Muscle layer of duodenum (tissue), 2 donors: ENCODE data around the gene FTCDNL1.
A peak's percentile ranks its signal among the peaks of the same experiment; 100 is the strongest.

Experiments
- H3K27ac ChIP-seq: one replicate; pipeline ENCODE4 v1.7.0; 2013; ENCODE audit warnings: mild to moderate bottlenecking, low read length
- H3K27me3 ChIP-seq: one replicate; pipeline ENCODE4 v1.7.0; 2013; ENCODE audit warnings: low read depth, mild to moderate bottlenecking, control low read depth, low read length
- H3K36me3 ChIP-seq, 2 donors: one replicate each; pipeline ENCODE4 v1.7.0; 2013; ENCODE audit warnings: low read length in 2 of 2, control low read depth in 1 of 2, mild to moderate bottlenecking in 1 of 2; ENCODE audit not compliant: insufficient read depth in 2 of 2, control insufficient read depth in 1 of 2
- H3K4me1 ChIP-seq, 2 donors: one replicate each; pipeline ENCODE4 v1.7.0; 2013; ENCODE audit warnings: low read length in 2 of 2, mild to moderate bottlenecking in 2 of 2, control low read depth in 1 of 2, moderate library complexity in 1 of 2; ENCODE audit not compliant: insufficient read depth in 2 of 2, control insufficient read depth in 1 of 2
- H3K4me3 ChIP-seq, 2 donors: one replicate each; pipeline ENCODE4 v1.7.0; 2013; ENCODE audit warnings: low read length in 2 of 2, low read depth in 1 of 2, mild to moderate bottlenecking in 1 of 2
- H3K9me3 ChIP-seq, 2 donors: one replicate each; pipeline ENCODE4 v1.7.0; 2013; ENCODE audit warnings: low read length in 2 of 2, control low read depth in 1 of 2, mild to moderate bottlenecking in 1 of 2; ENCODE audit not compliant: control insufficient read depth in 1 of 2
- donor health status: healthy.

FTCDNL1 gene

DNA sequence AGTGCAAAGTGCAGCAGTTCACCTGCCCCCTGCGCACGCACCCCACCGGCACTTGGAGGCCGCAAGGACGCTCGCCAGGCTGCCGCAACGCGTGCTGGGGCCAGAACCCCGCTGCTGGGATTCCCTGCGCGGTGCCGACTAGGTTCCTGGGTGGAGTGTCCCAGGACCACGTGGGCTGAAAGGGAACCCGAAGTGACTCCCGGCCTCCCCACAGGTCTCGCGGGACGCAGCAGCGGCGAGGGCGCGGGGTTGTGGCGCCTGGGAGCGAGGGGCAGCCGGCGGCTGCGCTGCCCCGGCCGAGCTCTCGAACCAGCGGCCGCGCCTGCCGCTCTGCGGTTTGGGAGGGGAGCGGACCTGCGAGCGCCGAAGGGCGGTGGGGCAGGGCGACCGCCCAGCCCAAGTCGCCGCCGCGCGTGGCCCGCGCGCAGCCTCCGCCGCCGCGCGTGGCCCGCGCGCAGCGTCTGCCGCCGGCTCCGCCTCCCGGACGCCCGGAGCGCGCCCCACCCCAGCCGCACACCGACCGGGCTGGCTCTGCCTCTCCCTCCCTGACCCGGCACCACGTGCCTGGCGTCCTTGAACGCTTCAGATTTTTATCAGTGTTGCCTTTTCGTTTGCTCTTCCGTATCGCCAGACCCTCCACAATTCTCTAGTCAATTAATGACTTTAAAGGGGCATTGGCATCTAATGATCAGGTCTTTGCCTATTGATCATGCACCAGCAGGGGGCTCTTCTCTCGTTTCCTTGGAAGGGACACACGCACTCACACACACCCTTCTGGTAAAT is at the start of gene FTCDNL1:
Gene FTCDNL1 (minus strand): TSS at position 475 of the 783 bp plus-strand sequence. CDS start 2,230 bp downstream, outside the sequence.
- H3K27ac ChIP-seq, result peak within 1 kb of the TSS; percentile 62
- no peaks in the 10 kb centered on the region for H3K4me1 ChIP-seq
- no peaks in the 10 kb centered on the region for H3K36me3 ChIP-seq
- H3K9me3 ChIP-seq, result no peaks in the 10 kb centered on the region
- no peaks in the 10 kb centered on the region for H3K27me3 ChIP-seq
- peak within 1 kb of the TSS; percentile 75 to 89 for H3K4me3 ChIP-seq

DNA sequence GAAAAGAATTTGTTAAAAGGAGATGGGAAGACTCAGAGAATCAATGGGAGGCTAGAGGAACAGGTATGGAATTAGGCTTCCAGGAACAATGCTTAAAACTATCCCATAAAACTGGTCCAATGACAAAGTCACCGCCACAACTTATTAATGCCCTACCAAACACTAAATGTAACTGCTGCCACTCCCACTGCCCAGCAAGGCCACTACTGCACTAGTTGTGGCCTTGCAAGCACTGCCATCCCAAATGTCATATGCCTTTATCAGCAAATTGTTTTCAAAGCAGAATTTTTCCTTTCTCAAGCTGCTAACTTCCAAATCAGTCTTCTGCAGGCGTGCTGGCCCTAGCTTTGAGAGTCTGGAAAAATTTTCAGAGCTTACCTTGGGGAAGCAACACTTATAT is 45.6 kb upstream of the FTCDNL1 start:
- Histone ChIP-seq H3K36me3 (no peaks in the 10 kb centered on the region), H3K9me3 (no peaks in the 10 kb centered on the region), H3K27ac (no peak overlapping the region), H3K4me1 (no peaks in the 10 kb centered on the region), H3K4me3 (no peak overlapping the region), H3K27me3 (no peaks in the 10 kb centered on the region)

DNA sequence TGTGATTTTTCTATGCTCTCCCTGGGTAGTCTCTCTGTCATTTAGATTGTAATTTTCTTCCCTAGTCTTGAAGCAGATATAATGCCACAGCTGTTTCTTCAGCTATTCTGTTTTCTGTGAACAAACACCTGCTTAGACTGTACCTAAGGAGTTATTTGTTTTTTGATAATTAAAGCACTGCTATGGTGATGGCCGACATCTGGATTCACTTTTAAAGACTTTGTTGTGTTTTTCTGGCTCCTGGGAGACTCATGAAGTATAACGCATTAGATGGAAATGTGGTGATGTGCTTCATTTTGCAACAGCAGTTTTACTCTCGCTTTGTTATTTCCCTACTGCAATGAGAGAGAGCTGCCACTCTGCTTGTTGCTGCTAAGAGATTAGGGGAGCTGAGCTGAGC is 44.4 kb upstream of the FTCDNL1 start:
- Histone ChIP-seq H3K27ac (no peak overlapping the region), H3K4me1 (no peaks in the 10 kb centered on the region), H3K9me3 (no peaks in the 10 kb centered on the region), H3K36me3 (no peaks in the 10 kb centered on the region), H3K27me3 (no peaks in the 10 kb centered on the region), H3K4me3 (no peak overlapping the region)

DNA sequence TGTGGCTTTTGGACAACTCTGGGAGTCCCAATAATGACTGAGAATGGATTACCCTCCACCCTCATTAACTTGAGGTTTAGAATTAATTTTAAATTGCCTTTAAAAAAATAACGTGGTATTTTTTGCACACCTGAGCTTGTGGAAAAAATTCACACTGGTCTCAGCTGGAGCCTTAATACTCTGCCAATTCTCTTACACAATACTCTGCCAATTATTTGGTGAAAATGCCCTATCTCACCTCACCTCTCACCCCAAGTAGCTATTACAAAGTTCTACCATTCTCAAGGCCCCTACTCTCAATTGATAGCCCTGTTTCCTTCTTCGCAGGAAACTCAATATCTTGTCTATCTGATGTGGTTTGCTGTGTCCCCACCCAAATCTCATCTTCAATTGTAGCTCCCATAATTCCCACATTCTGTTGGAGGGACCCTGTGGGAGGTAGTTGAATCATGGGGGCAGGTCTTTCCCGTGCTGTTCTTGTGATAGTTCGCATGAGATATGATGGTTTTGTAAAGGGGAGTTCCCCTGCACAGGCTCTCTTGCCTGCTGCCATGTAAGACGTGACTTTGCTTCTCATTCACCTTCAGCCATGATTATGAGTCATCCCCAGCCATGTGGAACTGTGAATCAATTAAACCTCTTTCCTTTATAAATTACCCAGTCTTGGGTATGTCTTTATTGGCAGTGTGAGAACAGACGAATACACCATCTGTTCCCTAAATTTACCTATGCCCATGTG is 32.7 kb upstream of the FTCDNL1 start:
- no peaks in the 10 kb centered on the region for H3K36me3 ChIP-seq
- no peak overlapping the region for H3K4me3 ChIP-seq
- no peaks in the 10 kb centered on the region for H3K9me3 ChIP-seq
- no peaks in the 10 kb centered on the region for H3K27me3 ChIP-seq
- H3K4me1 ChIP-seq, result no peaks in the 10 kb centered on the region
- H3K27ac ChIP-seq, result no peak overlapping the region

DNA sequence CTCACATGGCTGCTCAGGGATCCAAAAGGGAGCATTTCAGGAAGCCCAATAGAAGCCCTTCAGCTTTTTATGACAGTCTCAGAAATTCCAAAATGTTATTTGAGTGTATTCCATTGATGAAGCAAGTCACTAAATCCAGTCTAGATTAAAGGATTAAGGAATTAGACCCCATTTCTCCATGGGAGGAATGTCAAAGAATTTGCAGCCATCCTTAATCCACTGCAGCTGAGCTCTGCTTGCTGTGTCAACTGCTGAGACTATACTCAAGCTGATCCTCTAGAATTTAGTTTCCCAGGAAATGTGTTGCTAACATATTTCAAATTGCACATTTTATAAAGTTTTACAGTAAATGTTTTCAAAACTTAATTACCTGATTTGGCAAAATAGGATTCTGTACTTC is 31.7 kb upstream of the FTCDNL1 start:
- Histone ChIP-seq H3K27ac (no peak overlapping the region), H3K9me3 (peaks cover 0 to 4% of the 10 kb centered on the region in 2 donors), H3K4me3 (no peak overlapping the region), H3K4me1 (no peaks in the 10 kb centered on the region), H3K36me3 (no peaks in the 10 kb centered on the region), H3K27me3 (no peaks in the 10 kb centered on the region)

DNA sequence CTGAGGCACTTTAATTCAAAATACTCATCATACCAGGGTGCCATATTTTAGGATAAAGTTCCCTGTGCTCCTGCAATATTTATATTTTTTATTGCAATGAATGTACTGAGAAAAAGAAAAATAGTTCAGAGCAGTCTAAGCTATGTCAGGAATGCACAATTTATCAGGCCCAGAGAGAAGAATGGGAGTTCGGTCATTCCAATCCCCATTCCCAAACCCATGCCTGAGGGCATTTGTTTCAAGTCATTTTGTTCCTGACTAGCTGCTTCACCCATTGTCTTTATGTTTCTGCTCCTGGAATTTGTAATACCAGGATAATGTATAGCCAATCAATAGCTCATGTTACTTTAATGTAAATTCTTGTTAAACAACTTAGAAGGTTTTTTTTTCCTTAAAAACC is 24.4 kb upstream of the FTCDNL1 start:
- H3K9me3 ChIP-seq, result peaks cover 12% of the 10 kb centered on the region in 2 donors
- no peak overlapping the region for H3K4me3 ChIP-seq
- H3K27ac ChIP-seq, result no peak overlapping the region
- no peaks in the 10 kb centered on the region for H3K36me3 ChIP-seq
- H3K4me1 ChIP-seq, result no peaks in the 10 kb centered on the region
- H3K27me3 ChIP-seq, result no peaks in the 10 kb centered on the region

DNA sequence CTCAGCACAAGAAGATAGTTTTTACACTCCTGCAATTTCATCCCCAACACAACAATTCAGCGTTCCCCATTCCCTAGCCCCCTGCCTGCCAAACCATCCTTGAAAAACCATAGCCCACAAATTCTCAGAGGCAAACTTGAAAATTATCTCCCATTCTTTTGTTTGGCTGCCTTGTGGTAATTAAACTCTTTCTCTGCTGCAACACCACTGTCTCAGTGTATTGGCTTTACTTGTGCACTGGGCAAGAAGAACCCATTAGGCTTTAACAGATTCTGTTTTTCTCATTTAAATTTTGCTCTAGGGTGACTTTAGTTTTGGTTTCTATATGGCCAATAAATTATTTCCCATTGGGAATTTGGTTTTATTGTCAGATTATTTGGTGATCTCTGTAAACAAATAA is 23.2 kb upstream of the FTCDNL1 start:
- H3K9me3 ChIP-seq, result peaks cover 12% of the 10 kb centered on the region in 2 donors
- no peak overlapping the region for H3K27ac ChIP-seq
- H3K4me3 ChIP-seq, result no peak overlapping the region
- no peaks in the 10 kb centered on the region for H3K36me3 ChIP-seq
- no peaks in the 10 kb centered on the region for H3K27me3 ChIP-seq
- no peaks in the 10 kb centered on the region for H3K4me1 ChIP-seq

DNA sequence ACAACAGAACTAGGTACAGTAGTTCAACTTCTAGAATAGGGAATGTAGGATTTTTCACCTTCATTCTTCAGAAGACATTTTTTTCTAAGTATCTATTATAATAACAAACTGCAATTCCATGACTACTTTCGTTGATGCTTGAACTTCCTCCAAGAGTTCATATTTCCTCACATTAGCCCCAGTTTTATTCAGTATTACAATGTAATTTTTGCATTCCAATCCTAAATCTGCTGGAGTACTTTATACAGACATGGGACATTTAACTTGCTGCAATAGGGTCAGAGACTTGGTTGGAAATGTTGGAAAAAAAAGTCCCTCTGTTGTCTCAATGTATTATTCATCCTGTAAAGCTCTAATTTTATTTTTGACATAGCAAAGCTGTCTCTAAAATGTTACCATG is 19.6 kb upstream of the FTCDNL1 start:
- no peaks in the 10 kb centered on the region for H3K4me1 ChIP-seq
- no peak overlapping the region for H3K4me3 ChIP-seq
- H3K9me3 ChIP-seq, result peaks cover 8 to 12% of the 10 kb centered on the region in 2 donors
- no peaks in the 10 kb centered on the region for H3K27me3 ChIP-seq
- H3K27ac ChIP-seq, result no peak overlapping the region
- no peaks in the 10 kb centered on the region for H3K36me3 ChIP-seq

DNA sequence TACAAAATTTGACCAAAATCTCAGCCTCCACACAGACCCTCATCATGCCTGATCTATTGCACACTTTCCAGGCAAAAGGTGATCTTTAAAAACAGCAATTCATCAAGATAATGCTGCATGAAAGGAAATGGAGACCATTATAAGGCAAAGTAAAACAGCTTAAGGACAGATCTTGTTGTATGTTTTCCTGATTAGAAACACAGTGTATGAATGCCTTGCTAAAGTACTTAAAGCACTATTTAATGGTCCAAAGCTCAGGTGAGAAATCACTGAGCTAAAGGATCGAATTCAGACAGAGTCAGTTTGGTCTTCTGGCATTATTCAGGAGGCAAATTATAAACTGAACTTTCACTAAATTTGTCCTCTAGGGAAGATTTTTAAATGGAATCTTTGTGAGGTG is 18.7 kb upstream of the FTCDNL1 start:
- H3K4me1 ChIP-seq, result no peaks in the 10 kb centered on the region
- H3K27ac ChIP-seq, result no peak overlapping the region
- H3K4me3 ChIP-seq, result no peak overlapping the region
- no peaks in the 10 kb centered on the region for H3K27me3 ChIP-seq
- no peaks in the 10 kb centered on the region for H3K36me3 ChIP-seq
- H3K9me3 ChIP-seq, result peaks cover 4 to 7% of the 10 kb centered on the region in 2 donors

DNA sequence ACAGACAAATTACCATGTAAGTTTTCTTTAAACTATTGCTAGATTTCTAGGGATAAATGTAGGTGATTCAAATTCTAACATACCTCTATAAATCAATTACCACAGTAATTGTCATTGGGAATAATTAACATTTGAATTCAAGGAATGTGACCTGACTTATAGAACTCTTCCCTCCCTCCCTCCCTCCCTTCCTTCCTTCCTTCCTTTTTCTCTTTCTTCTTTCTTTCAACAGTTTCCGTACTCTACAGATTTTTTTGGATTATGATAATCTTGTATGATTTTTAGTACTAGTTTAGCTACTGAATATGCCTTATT is 18.2 kb upstream of the FTCDNL1 start:
- H3K4me1 ChIP-seq, result no peaks in the 10 kb centered on the region
- H3K27ac ChIP-seq, result no peak overlapping the region
- no peaks in the 10 kb centered on the region for H3K36me3 ChIP-seq
- H3K27me3 ChIP-seq, result no peaks in the 10 kb centered on the region
- H3K4me3 ChIP-seq, result no peak overlapping the region
- peaks cover 1 to 5% of the 10 kb centered on the region in 2 donors for H3K9me3 ChIP-seq

DNA sequence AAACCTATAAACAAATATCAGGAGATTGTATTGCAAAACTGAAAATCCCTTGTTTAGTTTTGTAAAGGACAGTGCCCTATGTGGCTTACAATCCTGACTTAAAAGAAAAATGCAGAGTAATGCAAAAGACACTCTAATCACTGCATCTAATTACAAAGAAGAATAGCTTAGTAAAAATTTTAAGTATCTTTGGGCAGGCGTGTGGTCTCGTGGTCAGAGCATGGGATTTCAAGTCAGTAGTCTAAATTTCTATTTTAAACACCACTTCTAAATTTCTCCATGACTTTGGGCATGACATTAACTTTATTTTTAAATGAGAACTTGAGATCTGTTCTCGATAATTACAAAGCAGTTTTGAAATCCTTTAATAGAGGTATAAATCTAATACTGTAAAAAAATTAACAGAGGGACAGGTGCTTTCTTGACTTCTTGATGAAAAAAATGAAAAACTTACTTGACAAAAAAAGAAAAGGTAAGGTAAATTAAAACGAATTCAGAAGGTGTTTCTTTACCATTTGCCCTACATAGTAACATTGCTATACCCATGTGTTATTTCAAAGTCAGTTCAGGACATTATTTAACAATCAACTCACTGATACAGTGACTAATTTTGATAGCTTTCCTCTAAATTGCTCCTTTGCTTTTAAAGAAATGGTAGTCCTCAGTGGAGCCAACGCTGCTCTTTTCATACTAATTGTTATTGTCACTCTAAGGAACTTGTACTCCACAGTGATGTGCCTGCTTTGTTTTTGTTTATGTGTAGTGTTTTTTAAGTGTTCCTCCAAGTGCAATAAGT is 17.6 kb upstream of the FTCDNL1 start:
- H3K36me3 ChIP-seq, result no peaks in the 10 kb centered on the region
- no peak overlapping the region for H3K27ac ChIP-seq

More for the DNA sequence above, 17.6 kb upstream of the FTCDNL1 start:
- Histone ChIP-seq H3K27me3 (no peaks in the 10 kb centered on the region), H3K4me3 (no peak overlapping the region), H3K4me1 (no peaks in the 10 kb centered on the region), H3K9me3 (no peaks in the 10 kb centered on the region)
